ENCODE results near the gene KRT33A.
"Not testable (repeated sequence)": the region's sequence is repeated elsewhere in the genome, so short reads cannot be mapped to it uniquely, and the experiment has no call there.

- TF ChIP-seq EZH2phosphoT487 (IDR thresholded peaks at IDR 0.05; ENCODE audit: insufficient read depth, low read depth); EZH2 (IDR thresholded peaks at IDR 0.05; ENCODE audit: insufficient read depth, poor library complexity, severe bottlenecking): not testable (repeated sequence)
Observed at GRCh38 chr17:41395044-41395443, 44.4 kb upstream of the KRT33A start.

All from GM23248 (cell line).